GM12878 (cell line): ENCODE measurements around the gene MGRN1.

ENCODE experiments used
- ATF2 ChIP-seq: IDR thresholded peaks from 2 replicates; pipeline ENCODE4 v1.6.1; 2012; ENCODE audit warnings: low read length, inconsistent platforms
- ATF3 ChIP-seq: IDR thresholded peaks from 2 replicates; pipeline ENCODE4 v1.6.1; 2011; ENCODE audit warnings: low read depth, mild to moderate bottlenecking, low read length, moderate library complexity, borderline replicate concordance; ENCODE audit errors: extremely low read depth
- CHD1 ChIP-seq: IDR thresholded peaks from 2 replicates; pipeline ENCODE4 v1.6.1; 2012; ENCODE audit warnings: low read depth, low read length, improper control_type of control experiment
- CREB1 ChIP-seq: IDR thresholded peaks from 2 replicates; pipeline ENCODE4 v1.6.1; 2012; ENCODE audit warnings: low read depth, mild to moderate bottlenecking, inconsistent platforms
- CTCF ChIP-seq, 3 experiments: IDR thresholded peaks in 2 of 3; conservative IDR thresholded peaks in 1 of 3; 2 replicates each; pipeline ENCODE4 v1.5.1; 2011; ENCODE audit warnings: low read depth in 3 of 3, low read length in 3 of 3, mild to moderate bottlenecking in 3 of 3, control low read depth in 2 of 3, moderate library complexity in 2 of 3, inconsistent platforms in 1 of 3, mixed read lengths in 1 of 3; ENCODE audit not compliant: control insufficient read depth in 2 of 3, insufficient read depth in 1 of 3; ENCODE audit errors: extremely low read depth in 1 of 3
- EP300 ChIP-seq, 2 experiments: fragments of 150-350 bp in 1 of 2; IDR thresholded peaks; 2 replicates each; pipeline ENCODE4 v1.6.1; 2011 to 2012; ENCODE audit warnings: low read depth in 2 of 2, low read length in 2 of 2, borderline replicate concordance in 1 of 2, improper control_type of control experiment in 1 of 2, inconsistent platforms in 1 of 2; ENCODE audit not compliant: control insufficient read depth in 1 of 2
- EZH2 ChIP-seq: IDR thresholded peaks from 2 replicates; pipeline ENCODE4 v1.6.1; 2012; ENCODE audit warnings: low read depth, mild to moderate bottlenecking, control low read depth, inconsistent platforms, low read length, borderline replicate concordance; ENCODE audit not compliant: control insufficient read depth
- HDGF ChIP-seq: fragments of 450-650 bp; IDR thresholded peaks from 2 replicates; pipeline ENCODE4 v1.6.1; 2016; ENCODE audit warnings: antibody characterized with exemption
- MAX ChIP-seq: IDR thresholded peaks from 2 replicates; pipeline ENCODE4 v1.6.1; 2012; ENCODE audit warnings: low read depth, low read length, improper control_type of control experiment
- POLR2A ChIP-seq: IDR thresholded peaks from 2 replicates; pipeline ENCODE4 v1.6.1; 2011; ENCODE audit warnings: low read depth, mild to moderate bottlenecking, low read length
- POLR2AphosphoS2 ChIP-seq: IDR thresholded peaks from 2 replicates; pipeline ENCODE4 v1.6.1; 2011; ENCODE audit warnings: low read depth, mild to moderate bottlenecking, low read length, improper control_type of control experiment, moderate library complexity
- REST ChIP-seq: IDR thresholded peaks from 2 replicates; pipeline ENCODE4 v1.6.1; 2012; ENCODE audit warnings: mild to moderate bottlenecking, low read depth, low read length
- ZNF217 ChIP-seq: fragments of 450-650 bp; IDR thresholded peaks from 2 replicates; pipeline ENCODE4 v1.6.1; 2017; ENCODE audit warnings: antibody characterized with exemption, mild to moderate bottlenecking

- no peak for TF ChIP-seq CHD1
- TF ChIP-seq EP300 (IDR thresholded peaks at IDR 0.05; ENCODE audit: borderline replicate concordance in 1 of 2, control insufficient read depth in 1 of 2, low read depth in 2 of 2, low read length in 2 of 2) = no peak
- no peak for TF ChIP-seq ATF2
- TF ChIP-seq CTCF (IDR thresholded peaks at IDR 0.05 in 2 of 3, conservative IDR thresholded peaks at IDR 0.05 in 1 of 3; ENCODE audit: control insufficient read depth in 2 of 3, extremely low read depth in 1 of 3, insufficient read depth in 1 of 3, low read depth in 3 of 3, low read length in 3 of 3) = no peak
- TF ChIP-seq POLR2A = no peak
- no peak for TF ChIP-seq HDGF
- no peak for TF ChIP-seq EZH2
- TF ChIP-seq CREB1 = no peak
- no peak for TF ChIP-seq ZNF217
- TF ChIP-seq MAX = no peak
- no peak for TF ChIP-seq REST
- no peak for TF ChIP-seq POLR2AphosphoS2
- TF ChIP-seq ATF3 = no peak
These were observed 60.1 kb downstream of the MGRN1 start for GRCh38 chr16:4684763-4685162.
